RWPE1 (cell line): ENCODE measurements around the gene ATG4D.

Experiments
- CTCF ChIA-PET: fragments of 350-600 bp; sonication (Branson Sonifier 250); formaldehyde crosslinking; extraction: SDS; loops from one replicate; lab custom pipeline; 2021; lab: Yijun Ruan, JAX
- POLR2A ChIA-PET: fragments of 400-600 bp; formaldehyde crosslinking; extraction: SDS; loops from one replicate; lab custom pipeline; 2020; ENCODE audit warnings: antibody characterized with exemption; ENCODE audit not compliant: low non-redundant PET; lab: Yijun Ruan, JAX
- DNase-seq: peaks from one replicate; pipeline ENCODE4 v3.0.0; 2012; ENCODE audit warnings: low spot score
- H3K27ac ChIP-seq: fragments of 450-650 bp; 2 replicates; pipeline ENCODE4 v1.5.1; 2017
- TF ChIP-seq, protein P1 (sequence below): fragments of 450-650 bp; conservative IDR thresholded peaks from 2 replicates; pipeline ENCODE4 v1.5.1; 2017; ENCODE audit warnings: low read depth, mild to moderate bottlenecking

ATG4D gene

DNA sequence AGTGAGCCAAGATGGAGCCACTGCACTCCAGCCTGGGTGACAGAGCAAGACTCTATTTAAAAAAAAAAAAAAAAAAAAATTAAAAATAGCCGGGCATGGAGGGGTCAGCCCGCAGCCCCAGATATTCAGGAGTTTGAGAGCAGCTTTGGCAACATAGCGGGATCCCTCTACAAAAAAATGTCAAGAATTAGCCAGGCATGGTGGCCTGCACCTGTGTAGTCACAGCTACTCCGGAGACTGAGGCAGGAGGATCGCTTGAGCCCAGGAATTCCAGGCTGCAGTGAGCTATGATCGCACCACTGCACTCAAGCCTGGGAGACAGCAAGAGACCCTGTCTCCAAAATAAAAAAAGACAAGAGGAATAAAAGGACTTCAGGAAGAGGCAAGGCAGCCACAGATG, 42.7 kb downstream of the ATG4D start:
- ChIA-PET POLR2A (interaction anchor here (0.8 kb wide), 1 partner anchor 55 kb away, joined by 3 read pairs; no protein-coding TSS in a partner anchor), CTCF (interaction anchor here (0.9 kb wide), 1 partner anchor 131 kb away, joined by 5 read pairs; no protein-coding TSS in a partner anchor)
- DNase-seq: no peak
- TF ChIP-seq, protein P1, sequence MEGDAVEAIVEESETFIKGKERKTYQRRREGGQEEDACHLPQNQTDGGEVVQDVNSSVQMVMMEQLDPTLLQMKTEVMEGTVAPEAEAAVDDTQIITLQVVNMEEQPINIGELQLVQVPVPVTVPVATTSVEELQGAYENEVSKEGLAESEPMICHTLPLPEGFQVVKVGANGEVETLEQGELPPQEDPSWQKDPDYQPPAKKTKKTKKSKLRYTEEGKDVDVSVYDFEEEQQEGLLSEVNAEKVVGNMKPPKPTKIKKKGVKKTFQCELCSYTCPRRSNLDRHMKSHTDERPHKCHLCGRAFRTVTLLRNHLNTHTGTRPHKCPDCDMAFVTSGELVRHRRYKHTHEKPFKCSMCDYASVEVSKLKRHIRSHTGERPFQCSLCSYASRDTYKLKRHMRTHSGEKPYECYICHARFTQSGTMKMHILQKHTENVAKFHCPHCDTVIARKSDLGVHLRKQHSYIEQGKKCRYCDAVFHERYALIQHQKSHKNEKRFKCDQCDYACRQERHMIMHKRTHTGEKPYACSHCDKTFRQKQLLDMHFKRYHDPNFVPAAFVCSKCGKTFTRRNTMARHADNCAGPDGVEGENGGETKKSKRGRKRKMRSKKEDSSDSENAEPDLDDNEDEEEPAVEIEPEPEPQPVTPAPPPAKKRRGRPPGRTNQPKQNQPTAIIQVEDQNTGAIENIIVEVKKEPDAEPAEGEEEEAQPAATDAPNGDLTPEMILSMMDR: no peak
- no peak overlapping the region for H3K27ac ChIP-seq

DNA sequence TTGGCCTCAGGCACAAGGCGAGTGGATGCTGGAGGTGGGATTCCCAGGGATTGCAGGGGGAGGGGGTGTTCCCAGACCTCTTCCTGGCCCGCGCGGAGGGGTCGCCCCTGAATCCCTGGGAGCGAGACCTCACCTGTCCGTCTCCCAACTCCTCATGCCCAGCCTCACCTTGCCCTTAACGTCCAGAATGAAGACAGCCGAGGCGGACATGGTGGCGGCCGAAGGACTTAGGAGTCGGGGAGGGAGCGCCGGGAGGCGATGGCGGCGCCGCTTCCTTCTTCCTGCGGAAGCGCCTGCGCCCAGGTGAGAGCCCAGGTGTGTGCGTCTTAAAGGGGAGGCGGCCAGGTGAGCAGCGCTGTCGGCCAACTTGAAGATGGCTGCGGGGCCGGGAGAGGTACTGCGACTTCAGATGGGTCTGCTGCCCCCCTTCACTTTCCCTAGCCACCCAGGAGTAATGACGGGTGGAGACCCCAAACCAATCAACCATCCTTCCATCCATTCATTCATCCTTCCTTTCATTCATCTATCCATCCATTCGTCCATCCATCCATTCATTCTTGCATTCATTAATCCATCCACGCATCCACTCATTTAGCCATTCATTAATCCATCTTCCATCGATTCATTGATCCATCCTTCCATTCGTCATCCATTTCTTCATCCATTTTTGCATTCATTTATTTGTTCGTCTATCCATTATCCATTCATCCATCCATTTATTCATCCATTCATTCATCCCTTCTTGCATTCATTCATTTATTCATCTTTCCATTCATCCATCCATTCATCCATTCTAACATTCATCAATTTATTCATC, 43.5 kb downstream of the ATG4D start, which contains the start of gene AP1M2:
AP1M2 (minus strand) TSS at position 291 of the 817 bp plus-strand sequence; CDS start at position 210, 81 bp downstream.
- no peak for DNase-seq
- TF ChIP-seq, protein P1: no peak
- ChIA-PET POLR2A (no interaction called here), CTCF (no interaction called here)
- H3K27ac ChIP-seq: no peak within 1 kb of the TSS

DNA sequence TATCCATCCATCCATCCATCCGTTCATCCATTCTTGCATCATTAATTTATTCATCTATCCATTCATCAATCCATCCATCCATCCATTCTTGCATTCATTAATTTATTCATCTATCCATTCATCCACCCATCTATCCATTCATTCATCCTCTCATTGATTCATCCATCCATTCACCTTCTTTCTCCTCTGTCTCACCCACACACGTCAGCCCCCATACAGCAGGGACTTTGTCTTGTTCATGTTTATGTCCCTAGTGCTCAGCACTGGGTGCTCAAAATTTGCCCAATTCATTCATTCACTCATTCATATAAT, 44.1 kb downstream of the ATG4D start:
- TF ChIP-seq, protein P1: no peak
- DNase-seq: no peak
- CTCF ChIA-PET: interaction anchor here (0.6 kb wide), 1 partner anchor 57 kb away, joined by 3 read pairs; no protein-coding TSS in a partner anchor
- POLR2A ChIA-PET: no interaction called here
- H3K27ac ChIP-seq: no peak overlapping the region

DNA sequence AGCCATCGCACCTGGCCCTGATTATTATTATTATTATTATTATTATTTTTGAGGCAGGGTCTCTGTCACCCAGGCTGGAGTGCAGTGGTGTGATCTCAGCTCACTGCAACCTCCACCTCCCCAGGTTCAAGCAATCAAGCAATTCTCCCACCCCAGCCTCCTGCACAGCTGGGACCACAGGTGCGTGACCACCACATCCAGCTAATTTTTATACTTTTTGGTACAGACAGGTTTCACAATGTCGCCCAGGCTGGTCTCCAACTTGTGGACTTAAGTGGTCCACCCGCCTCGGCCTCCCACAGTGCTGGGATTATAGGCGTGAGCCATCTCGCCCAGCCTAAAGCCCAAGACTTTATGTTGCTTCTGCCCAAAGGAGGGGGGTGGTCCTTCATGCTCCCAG, 49.4 kb downstream of the ATG4D start:
- CTCF ChIA-PET: interaction anchor here (0.6 kb wide), 1 partner anchor 51 kb away, joined by 4 read pairs; no protein-coding TSS in a partner anchor
- POLR2A ChIA-PET: no interaction called here
- DNase-seq: no peak
- no peak overlapping the region for H3K27ac ChIP-seq
- TF ChIP-seq, protein P1: no peak

DNA sequence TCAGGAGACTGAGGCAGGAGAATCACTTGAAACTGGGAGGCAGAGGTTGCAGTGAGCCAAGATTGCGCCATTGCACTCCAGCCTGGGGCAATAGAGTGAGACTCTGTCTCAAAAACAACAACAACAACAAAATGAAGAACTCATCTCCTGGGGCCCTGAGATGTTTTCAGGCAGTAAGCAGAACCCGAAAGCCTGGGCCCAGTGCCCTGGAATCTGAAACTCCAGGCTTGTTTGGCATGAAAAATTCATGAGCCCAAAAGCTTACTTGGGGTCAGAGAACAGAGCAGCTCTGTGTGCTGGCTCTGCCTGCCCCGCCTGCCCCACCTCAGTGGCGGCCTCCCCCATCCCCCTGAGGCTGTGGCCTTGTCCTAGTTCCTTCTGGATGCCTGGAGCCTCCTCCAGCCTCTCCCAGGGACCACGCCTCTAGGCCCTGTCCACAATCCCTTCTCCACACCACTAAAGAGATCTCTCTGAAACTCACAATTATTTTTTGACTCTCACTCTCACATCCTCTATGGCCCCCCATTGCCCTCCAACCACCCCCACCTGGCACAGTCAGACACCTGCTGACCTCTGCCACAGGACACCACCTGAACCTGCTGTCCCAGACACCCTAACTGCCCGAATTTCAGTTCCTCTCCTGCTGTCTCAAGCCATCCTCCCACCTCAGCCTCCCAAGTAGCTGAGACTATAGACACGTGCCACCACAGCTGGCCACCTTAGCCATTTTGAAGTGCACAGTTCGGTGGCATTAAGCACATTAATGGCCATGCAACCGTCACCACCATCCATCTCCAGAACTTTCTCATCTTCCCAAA, 50.3 kb downstream of the ATG4D start:
- no peak for DNase-seq
- ChIA-PET CTCF (no interaction called here), POLR2A (no interaction called here)
- TF ChIP-seq, protein P1: no peak
- H3K27ac ChIP-seq: no peak overlapping the region

DNA sequence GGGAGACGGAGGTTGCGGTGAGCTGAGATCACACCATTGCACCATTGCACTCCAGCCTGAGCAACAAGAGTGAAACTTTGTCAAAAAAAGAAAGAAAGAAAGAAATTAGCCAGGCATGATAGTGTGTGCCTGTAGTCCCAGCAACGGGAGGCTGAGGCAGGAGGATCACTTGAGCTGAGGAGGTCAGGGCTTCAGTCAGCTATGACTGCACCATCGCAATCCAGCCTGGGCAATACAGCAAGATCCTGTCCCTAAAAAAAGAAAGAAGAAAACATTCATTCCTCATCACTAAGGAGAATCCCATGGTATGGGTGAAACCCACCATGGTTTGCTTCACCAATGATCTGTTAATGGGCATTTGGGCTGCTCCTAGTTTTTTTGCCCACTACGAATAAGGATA, 56.4 kb downstream of the ATG4D start:
- no peak overlapping the region for H3K27ac ChIP-seq
- POLR2A ChIA-PET: interaction anchor here (0.6 kb wide), 1 partner anchor 29 kb away, joined by 3 read pairs; no protein-coding TSS in a partner anchor
- TF ChIP-seq, protein P1: no peak
- CTCF ChIA-PET: no interaction called here
- DNase-seq: no peak
